GM19455 (cell line): Measurements from ENCODE around the gene ATP8B2.

ENCODE experiments used
- ATAC-seq: cut with Tn5 transposase; IDR thresholded peaks from one replicate; pipeline ENCODE4 v1.9.1; 2021; ENCODE audit not compliant: unreplicated experiment

ATP8B2 gene

GRCh38 chr1:154386643-154387352, 61.5 kb downstream of the ATP8B2 start:
- no peak for ATAC-seq

GRCh38 chr1:154391086-154391770, 65.9 kb downstream of the ATP8B2 start:
- ATAC-seq, result no peak

- no peak for ATAC-seq
Observed at GRCh38 chr1:154398141-154398540, 72.8 kb downstream of the ATP8B2 start.

GRCh38 chr1:154398678-154399077, 73.4 kb downstream of the ATP8B2 start:
- no peak for ATAC-seq

GRCh38 chr1:154400381-154400801, 75.1 kb downstream of the ATP8B2 start:
- no peak for ATAC-seq
